ENCODE results near the gene ERVMER34-1. TPM values are rescaled to one million over a fixed set of nuclear protein-coding genes. Genes with fewer than 3 reads are reported as not detected.

ERVMER34-1 gene
- total RNA-seq, 1 experiment from 2014 or later, result 0.32 TPM

DNA sequence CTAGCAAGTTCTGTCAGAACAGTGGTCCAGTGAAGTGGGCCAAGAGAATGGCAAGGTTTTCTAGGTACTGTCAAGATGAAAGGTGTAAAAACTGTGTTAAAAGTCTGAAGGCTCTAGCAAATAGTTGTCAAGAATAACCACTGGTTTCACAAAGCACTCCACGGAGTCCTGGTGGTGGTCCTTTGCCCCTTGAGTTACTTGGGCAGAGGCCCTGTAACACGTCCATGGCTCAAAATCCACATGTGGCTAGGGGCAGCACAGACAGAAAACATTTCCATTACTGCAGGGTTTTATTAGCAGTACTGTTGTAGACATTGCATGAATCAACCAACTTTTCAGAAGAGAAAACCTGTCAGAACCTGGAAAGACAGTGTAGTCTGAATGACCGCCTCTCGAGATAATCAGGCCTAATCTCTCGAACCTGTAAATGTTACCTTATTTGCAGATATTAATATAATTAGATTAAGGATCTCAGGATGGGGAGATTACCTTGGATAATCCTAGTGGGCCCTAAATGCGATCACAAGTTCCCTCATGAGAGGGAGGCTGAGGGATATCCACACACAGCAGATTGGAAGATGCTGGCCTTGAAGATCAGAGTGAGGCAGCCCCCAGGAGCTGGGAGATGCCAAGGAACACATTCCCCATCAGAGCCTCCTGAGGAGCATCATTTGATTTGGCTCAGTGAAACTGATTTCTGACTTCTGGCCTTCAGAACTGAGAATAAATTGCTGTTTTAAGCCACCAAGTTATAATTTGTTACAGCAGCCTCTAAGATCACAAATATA, 34.7 kb downstream of the ERVMER34-1 start:
- Histone ChIP-seq H3K4me1 (ENCODE audit: insufficient read depth, low read length, poor library complexity, severe bottlenecking) (peaks cover 11% of the 10 kb centered on the region), H3K9me3 (ENCODE audit: low read depth, low read length, poor library complexity, severe bottlenecking) (no peaks in the 10 kb centered on the region), H3K36me3 (ENCODE audit: insufficient read depth, low read length, poor library complexity, severe bottlenecking) (peaks cover 32% of the 10 kb centered on the region), H3K4me3 (ENCODE audit: low read depth, low read length, poor library complexity, severe bottlenecking) (no peak overlapping the region), H3K27me3 (replicated peaks; ENCODE audit: insufficient read depth, low read depth, low read length, poor library complexity) (no peaks in the 10 kb centered on the region), H3K27ac (ENCODE audit: low read depth, low read length, poor library complexity, severe bottlenecking) (no peak overlapping the region)
- DNase-seq (ENCODE audit: low spot score), result no peak
- ChIA-PET CTCF (no interaction called here), POLR2A (ENCODE audit: low non-redundant PET) (no interaction called here)
- intact Hi-C loops (cut with micrococcal nuclease; ENCODE audit: unreplicated experiment), result loop anchor here (10.0 kb wide), 1 partner anchor 148 kb away; the partner anchor contains the start of gene RASL11B
- BruUV-seq (replicated peaks), result no TSS peak
- TF ChIP-seq, protein P1, sequence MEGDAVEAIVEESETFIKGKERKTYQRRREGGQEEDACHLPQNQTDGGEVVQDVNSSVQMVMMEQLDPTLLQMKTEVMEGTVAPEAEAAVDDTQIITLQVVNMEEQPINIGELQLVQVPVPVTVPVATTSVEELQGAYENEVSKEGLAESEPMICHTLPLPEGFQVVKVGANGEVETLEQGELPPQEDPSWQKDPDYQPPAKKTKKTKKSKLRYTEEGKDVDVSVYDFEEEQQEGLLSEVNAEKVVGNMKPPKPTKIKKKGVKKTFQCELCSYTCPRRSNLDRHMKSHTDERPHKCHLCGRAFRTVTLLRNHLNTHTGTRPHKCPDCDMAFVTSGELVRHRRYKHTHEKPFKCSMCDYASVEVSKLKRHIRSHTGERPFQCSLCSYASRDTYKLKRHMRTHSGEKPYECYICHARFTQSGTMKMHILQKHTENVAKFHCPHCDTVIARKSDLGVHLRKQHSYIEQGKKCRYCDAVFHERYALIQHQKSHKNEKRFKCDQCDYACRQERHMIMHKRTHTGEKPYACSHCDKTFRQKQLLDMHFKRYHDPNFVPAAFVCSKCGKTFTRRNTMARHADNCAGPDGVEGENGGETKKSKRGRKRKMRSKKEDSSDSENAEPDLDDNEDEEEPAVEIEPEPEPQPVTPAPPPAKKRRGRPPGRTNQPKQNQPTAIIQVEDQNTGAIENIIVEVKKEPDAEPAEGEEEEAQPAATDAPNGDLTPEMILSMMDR (conservative IDR thresholded peaks at IDR 0.05; ENCODE audit: low read depth, low read length), result no peak
- no peak for TF ChIP-seq EZH2 (IDR thresholded peaks at IDR 0.05; ENCODE audit: borderline replicate concordance, low read depth, low read length, poor library complexity, severe bottlenecking)

DNA sequence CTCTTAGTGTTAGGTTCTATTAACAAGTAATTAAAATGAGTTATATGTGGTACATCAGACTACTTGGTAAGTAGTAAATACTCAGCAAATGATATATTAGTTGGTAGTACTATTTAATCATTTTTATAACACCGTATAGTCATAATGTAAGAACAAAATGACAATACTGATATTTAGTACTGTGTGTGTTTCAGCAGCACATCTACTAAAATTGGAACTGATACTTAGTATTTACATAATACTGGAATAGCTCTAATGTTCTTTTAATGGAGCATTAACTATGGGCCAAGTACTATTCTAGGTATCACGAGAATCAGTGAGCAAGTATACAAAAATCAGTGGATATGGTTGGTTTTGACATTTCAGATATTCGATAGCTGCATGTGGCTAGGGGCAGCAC, 35.3 kb downstream of the ERVMER34-1 start:
- H3K9me3 ChIP-seq (ENCODE audit: low read depth, low read length, poor library complexity, severe bottlenecking), result no peaks in the 10 kb centered on the region
- DNase-seq (ENCODE audit: low spot score), result no peak
- H3K27ac ChIP-seq (ENCODE audit: low read depth, low read length, poor library complexity, severe bottlenecking), result no peak overlapping the region
- intact Hi-C loops (cut with micrococcal nuclease; ENCODE audit: unreplicated experiment), result loop anchor here (10.0 kb wide), 1 partner anchor 149 kb away; the partner anchor contains the start of gene RASL11B
- H3K4me3 ChIP-seq (ENCODE audit: low read depth, low read length, poor library complexity, severe bottlenecking), result no peak overlapping the region
- peaks cover 32% of the 10 kb centered on the region for H3K36me3 ChIP-seq (ENCODE audit: insufficient read depth, low read length, poor library complexity, severe bottlenecking)
- H3K27me3 ChIP-seq (replicated peaks; ENCODE audit: insufficient read depth, low read depth, low read length, poor library complexity), result no peaks in the 10 kb centered on the region
- no TSS peak for BruUV-seq (replicated peaks)
- H3K4me1 ChIP-seq (ENCODE audit: insufficient read depth, low read length, poor library complexity, severe bottlenecking), result peaks cover 11% of the 10 kb centered on the region
- ChIA-PET POLR2A (ENCODE audit: low non-redundant PET) (no interaction called here), CTCF (no interaction called here)
- TF ChIP-seq, protein P1 (conservative IDR thresholded peaks at IDR 0.05; ENCODE audit: low read depth, low read length), result no peak
- TF ChIP-seq EZH2 (IDR thresholded peaks at IDR 0.05; ENCODE audit: borderline replicate concordance, low read depth, low read length, poor library complexity, severe bottlenecking), result no peak

DNA sequence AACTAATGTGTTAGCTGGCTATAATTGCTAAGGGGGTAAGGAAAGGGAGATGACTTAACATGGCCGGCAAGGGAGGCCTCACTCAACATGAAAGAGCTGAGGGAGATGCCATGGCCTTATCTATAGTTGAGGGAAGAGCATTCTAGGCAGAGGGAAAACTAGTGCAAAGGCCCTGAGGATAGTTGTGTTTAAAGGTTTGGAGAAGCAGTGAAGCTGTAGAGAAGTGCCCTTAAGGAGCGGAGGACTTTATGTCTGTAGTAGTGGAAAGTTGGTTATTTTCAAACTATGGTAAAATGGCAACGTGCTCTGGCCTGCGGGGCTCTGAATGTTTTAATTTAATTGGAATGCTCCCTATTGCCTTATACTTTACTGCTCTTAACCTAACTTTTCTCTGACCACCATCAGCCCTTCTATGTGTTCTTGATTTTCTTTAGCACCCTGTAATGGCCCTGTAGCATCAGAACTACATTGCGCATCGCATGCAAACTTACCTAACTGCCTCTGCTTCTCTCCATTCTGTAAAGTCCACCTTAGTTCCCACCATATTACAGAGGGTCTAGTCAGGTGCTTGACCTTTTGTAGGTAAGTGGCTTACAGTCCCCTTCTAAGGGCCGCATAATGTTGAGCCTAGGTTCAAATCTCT, 35.8 kb downstream of the ERVMER34-1 start:
- Histone ChIP-seq H3K4me1 (ENCODE audit: insufficient read depth, low read length, poor library complexity, severe bottlenecking) (peaks cover 11% of the 10 kb centered on the region), H3K27ac (ENCODE audit: low read depth, low read length, poor library complexity, severe bottlenecking) (peak overlapping the region; percentile 40), H3K36me3 (ENCODE audit: insufficient read depth, low read length, poor library complexity, severe bottlenecking) (peaks cover 32% of the 10 kb centered on the region), H3K4me3 (ENCODE audit: low read depth, low read length, poor library complexity, severe bottlenecking) (peak overlapping the region; percentile 3), H3K27me3 (replicated peaks; ENCODE audit: insufficient read depth, low read depth, low read length, poor library complexity) (no peaks in the 10 kb centered on the region), H3K9me3 (ENCODE audit: low read depth, low read length, poor library complexity, severe bottlenecking) (no peaks in the 10 kb centered on the region)
- ChIA-PET POLR2A (ENCODE audit: low non-redundant PET) (no interaction called here), CTCF (no interaction called here)
- intact Hi-C loops (cut with micrococcal nuclease; ENCODE audit: unreplicated experiment), result loop anchor here (10.0 kb wide), 1 partner anchor 149 kb away; the partner anchor contains the start of gene RASL11B
- TF ChIP-seq, protein P1 (conservative IDR thresholded peaks at IDR 0.05; ENCODE audit: low read depth, low read length), result no peak
- no peak for TF ChIP-seq EZH2 (IDR thresholded peaks at IDR 0.05; ENCODE audit: borderline replicate concordance, low read depth, low read length, poor library complexity, severe bottlenecking)
- BruUV-seq (replicated peaks), result no TSS peak
- no peak for DNase-seq (ENCODE audit: low spot score)
